Cerebellar cortex (tissue), 1 donor: ENCODE results near the gene KRT86.
"Not testable (repeated sequence)": the region's sequence is repeated elsewhere in the genome, so short reads cannot be mapped to it uniquely, and the experiment has no call there.

ENCODE experiments used
- DNase-seq: peaks from one replicate; pipeline ENCODE4 v3.0.0-alpha.2; 2015; ENCODE audit warnings: low spot score

The KRT86 gene

DNA sequence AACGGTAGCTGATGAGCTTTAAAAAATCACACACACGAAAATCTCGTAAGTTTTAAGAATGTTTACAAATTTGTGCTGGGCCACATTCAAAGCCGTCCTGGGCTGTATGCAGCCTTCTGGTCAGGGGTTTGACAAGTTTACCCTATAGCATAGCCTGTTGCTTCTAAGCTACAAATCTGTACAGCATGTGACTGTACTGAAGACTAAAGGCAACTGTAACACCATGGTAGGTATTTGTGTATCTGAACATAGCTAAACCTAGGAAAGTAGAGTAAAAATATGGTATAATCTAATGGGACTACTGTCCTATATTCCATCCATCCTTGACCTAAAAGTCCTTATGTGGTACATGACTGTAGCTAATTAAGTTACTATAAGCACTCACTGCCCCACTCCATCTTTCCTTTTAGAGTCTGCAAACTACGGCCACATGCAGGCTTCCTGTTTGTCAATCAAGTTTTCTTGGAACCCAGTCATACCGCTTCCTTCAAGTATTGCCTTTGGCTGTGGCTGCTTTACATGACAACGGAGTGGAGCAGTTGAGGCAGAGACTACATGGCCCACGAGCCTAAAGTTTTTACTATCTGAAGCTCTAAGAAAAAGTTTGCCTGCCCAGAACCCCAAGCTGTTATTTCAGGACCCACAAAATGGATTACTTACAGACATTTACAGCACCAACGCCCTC, 22.9 kb upstream of the KRT86 start:
- DNase-seq = no peak

DNA sequence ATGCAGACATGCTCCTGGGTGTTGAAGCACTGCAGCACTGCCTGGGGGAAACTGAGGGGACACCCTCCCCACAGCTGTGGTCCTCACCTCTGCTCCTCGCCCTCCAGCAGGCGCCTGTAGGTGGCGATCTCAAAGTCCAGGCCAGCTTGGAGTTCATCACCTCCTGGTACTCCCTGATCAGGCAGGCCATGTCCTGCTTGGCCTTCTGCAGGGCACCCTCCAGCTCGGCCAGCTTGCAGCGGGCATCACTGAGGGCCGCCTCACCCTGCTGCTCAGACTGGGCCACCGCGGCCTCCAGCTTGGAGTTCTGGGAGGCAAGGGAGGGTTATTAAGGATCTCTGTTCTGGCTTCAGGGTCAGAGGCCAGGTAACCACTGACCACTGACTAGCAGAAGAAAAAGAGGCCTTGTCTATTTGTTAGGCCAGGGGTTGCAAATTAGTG, 22.2 kb upstream of the KRT86 start:
- not testable (repeated sequence) for DNase-seq

DNA sequence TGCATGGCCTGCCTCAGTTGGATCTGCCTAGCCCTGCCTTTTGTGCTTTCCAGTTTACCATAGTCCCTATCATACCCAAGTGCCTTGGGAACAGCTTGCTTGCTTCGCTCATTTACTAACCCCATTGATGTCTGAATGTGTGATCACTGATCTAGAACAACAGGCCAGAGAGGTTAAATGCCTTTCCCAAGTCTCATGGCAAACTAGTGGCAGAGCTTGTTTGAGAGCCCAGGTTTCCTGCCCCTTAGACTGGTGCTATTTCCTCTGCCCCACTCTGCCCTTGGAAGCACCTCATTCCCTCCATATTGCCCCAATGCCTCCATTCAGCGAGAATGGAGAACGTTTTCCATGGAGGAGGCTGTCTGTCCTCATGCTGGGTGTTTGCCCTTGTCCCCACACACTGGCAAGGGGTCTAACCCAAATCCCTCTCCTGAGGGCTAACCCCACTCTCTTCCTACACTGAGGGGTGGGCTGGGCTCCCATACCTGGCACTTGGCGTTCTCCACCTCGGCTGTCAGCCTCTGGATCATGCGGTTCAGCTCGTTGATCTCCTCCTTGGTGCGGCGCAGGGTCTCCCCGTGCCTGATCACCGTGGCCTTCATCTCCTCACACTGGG, 21.6 kb upstream of the KRT86 start:
- DNase-seq = no peak

DNA sequence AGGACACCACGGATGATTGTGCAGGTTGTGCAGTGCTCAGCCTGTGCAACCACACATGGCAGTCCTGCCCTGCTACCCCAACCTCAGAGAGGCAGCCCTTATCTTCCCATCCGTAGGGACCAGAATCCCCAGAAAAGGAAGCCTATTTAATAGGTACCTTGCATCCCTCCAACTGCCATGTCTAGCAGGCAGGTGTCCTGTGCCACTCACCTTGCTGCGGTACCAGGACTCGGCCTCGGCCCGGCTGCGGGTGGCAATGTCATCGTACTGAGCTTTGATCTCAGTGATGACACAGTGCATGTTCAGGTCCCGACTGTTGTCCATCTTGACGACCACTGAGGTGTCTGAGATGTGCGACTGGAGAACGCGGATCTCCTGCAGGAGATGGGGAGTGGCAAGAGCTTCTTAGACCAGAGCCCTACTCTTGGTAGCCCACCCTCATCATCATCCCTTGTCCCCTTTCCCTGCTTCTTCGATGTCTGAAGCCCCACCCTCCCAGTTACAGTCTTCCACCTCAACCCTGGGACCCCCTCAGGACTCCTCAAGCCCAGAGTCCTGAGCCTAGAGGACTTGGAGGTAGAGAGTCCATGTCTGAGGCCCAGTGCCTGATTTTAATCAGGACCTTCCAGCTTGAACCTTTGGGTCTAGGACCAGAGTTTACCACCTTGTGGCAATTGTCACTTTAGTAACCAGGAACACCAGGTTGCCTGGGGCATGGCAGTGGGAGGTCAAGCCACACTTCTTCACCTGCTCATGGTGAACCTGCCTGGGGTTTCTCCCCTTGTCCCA, 20.9 kb upstream of the KRT86 start:
- DNase-seq = no peak

DNA sequence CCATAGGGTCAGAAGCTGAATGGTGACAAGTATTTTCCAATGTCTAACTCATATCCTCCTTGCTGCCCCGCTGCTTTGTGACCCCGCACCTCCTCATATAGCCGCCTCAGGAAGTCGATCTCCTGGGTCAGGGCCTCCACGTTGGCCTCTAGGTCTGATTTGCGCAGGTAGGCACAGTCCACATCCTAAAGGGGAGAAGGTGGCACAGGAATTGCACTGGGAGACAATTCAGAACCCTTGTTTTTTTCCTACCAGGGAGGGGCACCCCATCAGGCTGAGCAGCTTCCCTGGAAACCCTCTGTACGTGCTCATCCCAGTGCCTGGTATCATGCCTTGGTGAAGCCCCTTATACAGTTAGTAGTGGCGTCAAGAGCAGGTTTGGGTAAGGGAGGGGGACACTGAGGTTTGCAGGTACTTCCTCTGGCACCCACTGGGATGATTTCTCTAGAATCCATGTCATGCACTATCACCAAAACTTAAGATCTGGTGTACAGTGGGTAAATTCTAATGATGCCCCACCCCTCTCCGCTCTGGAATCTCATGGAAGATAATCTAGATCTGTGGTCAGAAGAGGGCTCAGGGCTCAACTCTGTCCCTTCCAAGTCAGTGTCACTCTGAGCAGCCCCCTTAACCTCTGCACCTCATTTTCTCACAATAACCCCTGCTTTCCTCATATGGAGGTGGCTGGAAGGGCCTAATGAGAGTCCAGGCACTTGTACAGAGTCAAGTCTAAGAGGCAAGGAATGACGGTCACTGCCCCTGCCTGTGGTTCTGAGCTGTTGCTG, 20.1 kb upstream of the KRT86 start:
- DNase-seq = no peak

DNA sequence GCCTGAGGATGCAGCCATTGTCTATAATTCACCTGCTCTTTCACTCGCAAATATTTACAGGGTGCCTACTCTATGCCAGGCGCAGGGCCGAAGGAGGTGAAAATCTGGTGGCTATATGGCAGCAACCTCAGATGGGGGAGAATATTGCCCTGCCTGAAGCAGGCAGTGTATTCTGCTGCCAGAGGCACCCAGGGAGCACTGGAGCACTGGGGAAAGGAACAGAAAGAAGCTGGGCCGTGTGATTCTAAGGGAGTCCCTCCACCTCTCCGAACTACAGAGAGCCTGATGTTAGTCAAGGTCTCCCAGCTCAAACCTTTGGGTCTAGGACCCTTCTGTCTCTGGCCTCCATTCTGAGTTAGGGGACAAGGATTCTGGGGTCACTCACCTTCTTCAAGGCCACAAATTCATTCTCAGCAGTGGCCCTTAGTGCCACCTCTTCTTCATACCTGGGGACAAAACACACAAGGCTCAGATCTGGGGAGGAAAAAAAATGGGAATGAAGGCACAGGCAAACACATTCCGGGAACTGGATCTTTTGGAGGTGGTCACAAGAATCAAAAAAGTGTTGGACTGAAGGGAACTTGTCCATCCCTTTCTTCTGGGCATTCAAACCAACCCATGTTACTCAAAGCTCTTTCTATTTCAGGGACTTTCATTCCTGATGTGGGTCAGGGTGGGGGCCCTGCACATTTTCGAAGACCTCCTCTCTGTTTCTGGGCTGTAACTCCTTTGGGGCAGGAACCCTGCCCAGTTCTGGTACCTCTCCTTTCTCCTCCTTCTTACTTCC, 19.3 kb upstream of the KRT86 start:
- no peak for DNase-seq

DNA sequence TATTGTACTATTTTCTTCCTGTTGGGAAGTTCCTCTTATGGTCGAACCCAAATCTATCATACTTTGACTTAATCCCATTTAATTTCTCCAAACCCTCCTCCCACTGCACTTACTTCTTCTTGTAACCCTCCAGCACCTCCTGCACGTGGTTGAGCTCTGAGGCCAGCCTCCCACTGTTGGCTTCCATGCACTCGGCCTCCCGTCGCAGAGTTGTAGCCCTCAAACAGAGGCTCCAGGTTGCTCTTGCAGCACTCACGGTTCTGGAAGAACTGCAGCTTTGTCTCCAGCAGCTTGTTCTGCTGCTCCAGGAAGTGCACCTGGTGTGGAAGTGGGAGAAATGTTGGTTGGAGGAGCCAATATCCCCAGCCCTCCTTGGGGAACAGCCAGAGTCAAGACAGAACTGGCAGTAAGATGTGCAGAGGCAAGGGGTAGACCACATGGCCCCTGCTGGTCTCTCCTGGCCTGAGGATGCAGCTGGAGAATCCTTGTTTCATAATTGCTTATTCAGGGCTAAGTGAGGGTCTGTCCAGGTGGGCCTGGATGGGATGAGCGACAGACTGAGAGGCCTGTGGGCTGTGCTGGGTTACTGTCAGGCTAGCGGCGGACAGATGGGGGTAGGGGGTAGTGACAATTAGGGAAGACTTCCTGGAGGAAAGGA, 18.4 kb upstream of the KRT86 start:
- no peak for DNase-seq

DNA sequence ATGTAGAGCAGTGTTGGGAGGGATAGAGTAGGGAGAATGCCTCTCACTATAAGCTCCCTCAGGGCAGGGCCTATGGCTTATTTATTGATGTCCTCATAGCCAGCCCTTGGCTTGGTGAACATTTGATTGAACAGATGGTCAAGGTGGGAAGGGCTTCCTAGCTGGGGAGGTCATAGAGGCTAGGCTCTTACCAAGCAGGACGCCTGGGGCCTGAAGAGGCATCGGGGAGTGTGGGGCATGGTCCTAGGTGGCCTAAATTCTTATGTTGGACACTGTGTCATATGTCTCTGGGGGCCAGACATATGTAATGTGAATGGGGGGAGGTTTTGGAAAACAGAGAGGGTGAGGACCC, 17.9 kb upstream of the KRT86 start:
- DNase-seq = no peak

DNA sequence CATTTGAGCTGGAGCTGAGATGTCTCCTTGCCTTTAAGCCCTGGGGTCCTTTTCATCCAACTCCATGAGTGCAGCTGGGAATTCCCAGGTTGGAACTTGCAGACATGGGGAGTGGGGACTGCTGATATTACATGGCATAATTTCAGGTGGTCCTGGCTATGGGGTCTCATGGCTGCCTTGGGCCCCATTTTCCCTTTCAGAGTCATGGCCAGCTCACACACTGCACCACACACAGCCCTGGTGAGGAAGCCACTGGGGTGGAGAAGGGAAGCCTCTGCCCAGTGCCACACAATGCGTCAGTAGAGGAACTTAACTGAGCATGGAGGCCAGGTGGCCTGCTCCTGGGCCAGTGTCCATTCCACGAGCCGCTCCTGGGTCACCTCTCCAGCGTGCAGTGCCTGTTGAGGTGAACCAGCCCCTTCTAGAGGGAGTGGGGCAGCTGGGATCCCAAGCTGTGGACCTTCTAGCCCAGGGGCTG, 17.3 kb upstream of the KRT86 start:
- DNase-seq = no peak

DNA sequence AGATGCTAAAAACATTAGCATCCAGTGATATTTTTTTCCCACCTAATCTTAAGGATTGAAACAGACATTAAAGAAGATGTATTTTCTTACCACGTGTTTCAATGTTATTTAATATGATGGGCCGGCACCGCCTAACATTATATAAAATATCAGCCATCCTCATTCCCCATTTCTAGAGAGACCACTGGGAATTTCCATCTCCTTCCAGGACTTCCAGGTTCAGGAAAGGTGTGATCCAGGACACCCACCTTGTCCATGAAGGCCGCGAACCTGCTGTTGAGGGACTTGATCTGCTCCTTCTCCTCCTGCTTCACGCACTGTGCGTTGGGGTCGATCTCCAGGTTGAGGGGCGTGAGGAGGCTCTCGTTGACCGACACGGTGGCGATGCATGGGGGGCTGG, 16.5 kb upstream of the KRT86 start:
- DNase-seq = not testable (repeated sequence)

DNA sequence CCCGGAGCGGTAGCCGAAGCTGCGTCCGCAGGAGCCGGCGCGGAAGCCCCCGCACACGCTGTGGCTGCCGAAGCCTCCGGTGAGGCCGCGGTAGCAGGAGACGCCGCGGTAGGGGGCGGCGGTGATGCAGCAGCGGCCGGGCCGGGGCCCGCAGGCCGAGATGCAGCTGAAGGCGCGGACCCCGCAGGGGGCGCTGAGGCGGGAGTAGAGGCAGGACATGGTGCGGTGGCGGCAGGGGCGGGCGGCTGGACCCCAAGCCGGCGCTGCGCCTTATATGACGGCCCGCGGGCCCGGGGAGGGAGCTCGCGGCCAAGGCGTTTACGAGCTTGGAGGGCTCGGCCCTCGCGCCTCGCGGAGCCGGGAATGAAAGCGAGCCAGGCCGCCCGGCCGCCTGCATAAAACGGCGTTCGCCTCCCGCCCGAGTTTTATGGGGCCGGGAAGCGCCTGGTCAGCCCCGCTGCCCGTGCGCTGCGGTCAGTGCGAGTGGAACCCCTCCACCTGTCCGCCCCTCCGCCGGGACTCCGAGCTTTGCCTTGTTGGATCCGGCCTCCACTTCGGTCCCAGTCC, 16.0 kb upstream of the KRT86 start:
- no peak for DNase-seq

DNA sequence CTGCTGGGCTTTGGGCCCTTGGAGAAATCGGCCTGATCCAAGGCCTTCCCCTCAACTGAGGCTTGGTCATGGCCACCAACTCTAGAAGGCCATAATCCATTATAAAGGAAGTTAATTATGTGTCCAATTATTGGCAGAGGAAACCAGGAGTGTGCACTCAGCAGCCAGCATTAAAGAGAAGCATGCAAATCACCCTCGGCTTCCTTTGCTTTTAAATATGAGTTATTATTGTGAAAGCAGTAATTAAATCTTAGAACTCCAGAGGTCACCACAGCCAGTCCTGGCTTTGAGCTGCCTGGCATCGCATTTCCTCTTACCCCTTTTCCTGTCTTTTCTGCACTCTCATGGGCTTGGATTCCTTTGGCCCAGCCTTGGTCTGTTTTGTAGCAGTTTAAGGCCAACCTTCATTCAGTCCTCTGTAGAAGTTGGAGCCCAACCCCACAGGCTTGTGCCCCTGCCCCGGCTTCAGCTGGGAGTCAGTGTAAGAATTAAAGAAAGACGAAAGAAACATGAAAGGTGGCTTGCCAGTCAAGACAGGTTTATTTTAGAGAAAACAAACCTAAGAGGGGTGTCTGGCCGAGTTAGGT, 14.7 kb upstream of the KRT86 start:
- DNase-seq = no peak

DNA sequence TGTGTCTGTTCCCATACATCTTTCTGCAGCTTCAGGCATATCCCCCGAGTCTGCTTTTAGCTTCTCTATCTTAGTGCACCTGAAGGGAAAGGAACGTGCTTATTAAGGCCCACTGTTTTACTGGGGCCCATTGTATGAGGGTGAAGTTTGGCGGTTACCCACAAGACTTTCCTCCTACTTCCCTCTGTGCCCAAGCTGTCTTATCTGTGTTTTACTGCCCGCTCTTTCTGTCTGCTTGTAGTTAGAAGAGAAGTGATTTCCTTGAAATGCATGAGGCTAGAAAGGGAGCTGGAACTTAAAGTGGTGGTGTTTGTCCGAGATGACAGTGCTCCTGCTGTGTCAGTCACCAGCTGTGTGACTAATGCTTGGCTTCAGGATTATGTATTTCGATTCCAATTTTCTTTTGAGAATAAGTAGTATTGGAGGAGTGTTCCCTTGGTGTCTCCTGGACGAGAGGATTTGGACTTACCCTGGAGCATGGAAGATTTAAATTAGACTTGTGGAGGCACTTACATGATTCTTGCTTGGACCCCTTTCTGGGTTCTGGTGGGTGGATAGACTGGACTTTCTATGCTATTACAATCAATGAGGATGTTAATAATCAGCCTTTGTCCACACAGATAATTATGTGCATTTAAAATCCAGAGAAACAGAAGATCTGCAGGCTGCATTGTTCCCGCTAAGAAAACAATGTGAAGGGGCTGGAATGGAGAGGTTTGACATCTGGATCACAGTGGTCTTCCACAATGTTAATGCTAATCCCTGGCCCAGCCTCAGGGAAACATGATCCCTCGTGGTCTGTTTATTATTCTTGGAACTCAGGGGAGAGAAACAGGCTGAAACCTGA, 13.9 kb upstream of the KRT86 start:
- DNase-seq = no peak

DNA sequence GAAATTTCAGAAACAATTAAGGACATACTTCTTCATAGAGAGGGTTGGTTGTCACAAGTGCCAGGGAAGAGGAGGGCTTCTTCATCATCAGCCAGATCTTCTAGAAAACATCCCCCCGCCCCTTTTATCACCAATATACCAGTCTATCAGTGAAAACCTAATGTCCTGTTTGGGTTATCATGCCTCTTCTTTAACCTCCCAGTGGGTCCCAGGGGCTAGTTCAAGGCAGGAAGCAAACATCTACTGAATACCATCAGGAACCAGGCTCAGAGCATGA, 13.3 kb upstream of the KRT86 start:
- no peak for DNase-seq

DNA sequence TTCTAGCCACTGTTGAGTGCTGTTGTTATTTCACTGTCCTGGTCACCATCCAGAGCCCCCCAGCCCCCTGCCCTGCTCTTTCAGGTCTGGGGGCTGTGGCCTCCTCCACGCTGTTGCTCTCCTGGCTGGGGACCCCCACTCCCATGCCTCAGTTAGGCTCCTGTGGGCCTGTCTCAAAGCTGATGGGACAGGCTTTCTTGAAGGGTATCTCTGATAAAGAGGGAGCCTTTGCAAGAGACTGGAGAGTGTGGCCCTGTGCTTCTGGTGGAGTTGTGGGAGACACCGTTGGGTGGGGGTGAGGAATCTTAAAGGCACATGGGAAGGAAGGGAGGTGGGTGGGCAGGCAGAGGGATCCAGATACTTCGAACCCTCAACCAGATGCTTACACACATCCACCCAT, 12.2 kb upstream of the KRT86 start:
- DNase-seq = no peak

DNA sequence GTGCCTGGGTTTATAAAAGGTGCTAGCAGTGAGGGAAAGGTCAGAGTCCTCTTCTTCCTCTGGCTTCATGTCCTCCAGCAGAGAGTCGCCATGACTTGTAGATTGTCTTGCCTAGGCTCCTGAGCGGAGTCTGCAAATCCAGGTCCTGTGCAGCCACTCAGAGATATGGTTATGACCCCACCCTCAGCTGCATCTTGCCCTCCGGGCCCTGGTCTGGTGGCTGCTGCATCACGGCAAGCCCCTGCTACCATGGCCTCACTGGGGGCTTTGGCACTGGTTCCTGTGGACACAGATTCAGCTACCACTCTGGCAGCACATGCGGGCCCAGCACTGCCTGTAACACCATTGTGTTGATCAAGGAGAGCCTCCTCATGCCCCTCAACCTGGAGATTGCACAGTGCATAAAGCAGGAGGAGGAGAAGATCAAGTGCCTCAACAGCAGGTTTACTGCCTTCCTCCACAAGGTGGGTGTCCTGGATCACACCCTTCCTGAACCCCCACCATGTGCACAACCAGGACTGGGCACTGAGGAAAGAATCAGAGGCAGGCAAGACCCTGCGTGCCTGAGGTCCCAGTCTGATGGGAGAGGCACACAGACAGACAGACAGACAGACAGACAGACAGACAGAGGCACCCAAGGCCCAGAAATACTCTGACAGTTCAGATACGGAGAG, 10.5 kb upstream of the KRT86 start:
- DNase-seq = no peak

DNA sequence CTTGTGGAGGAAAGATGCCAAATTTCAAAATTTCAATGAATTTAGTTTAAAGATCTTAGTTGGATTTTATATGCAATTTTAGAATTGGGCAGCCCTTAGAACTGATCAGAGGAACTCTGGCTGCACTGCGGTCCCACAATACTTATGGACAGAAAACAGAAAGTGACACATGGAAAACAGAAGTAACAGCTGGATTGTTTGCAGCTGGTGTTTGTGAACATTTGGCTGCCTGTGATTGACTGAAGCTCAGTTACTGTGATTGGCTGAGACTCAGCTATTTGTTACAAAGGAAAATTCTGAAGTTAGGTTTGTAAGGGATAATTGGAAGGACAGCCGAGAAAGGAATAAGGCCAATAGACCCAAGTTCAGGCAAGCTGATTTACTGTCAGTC, 10.0 kb upstream of the KRT86 start:
- no peak for DNase-seq

DNA sequence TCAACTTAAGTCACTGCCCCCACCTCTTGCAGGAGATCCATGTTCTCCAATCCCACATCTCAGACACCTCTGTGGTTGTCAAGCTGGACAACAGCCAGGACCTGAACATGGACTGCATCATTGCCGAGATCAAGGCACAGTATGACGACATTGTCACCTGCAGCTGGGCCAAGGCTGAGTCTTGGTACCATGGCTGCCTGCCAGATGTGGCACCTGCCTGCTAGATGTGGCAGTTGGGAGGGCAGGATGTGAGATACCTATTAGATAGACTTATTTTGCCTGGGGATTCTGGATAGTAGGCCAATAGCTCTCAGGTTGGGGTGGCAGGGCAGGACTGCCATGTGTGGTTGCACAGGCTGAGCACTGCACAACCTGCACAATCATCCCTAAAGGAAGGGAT, 7.9 kb upstream of the KRT86 start:
- DNase-seq = no peak

DNA sequence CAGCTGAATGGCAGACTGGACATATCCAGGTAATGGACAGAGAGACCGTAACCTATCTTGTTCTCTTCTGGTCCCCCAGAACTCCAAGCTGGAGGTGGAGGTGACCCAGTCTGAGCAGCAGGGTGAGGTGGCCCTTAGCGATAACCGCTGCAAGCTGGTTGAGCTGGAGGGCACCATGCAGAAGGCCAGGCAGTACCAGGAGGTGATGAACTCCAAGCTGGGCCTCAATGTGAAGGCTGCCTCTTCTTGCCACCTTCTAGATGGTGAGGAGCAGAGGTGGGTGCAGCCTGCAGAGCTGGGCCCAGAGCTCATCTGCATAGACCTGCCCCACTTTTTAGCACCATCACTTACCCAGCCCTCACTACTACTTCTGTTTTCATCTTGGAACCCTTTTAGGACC, 7.2 kb upstream of the KRT86 start:
- no peak for DNase-seq
